Activated naive CD8-positive, alpha-beta T cell treated with anti-CD3 and anti-CD28 coated beads, Interleukin-2, amount 50 U/mL, for 24 hours (primary cell): Measurements from ENCODE around the gene ASTN1.
"Not testable (repeated sequence)": the region's sequence is repeated elsewhere in the genome, so short reads cannot be mapped to it uniquely, and the experiment has no call there.

ENCODE experiments used
- ATAC-seq: fragments of 150-1000 bp; cut with Tn5 transposase; one replicate; pipeline ENCODE4 v1.10.0; 2021
- DNase-seq: peaks from one replicate; pipeline ENCODE4 v3.0.0; 2021
- H3K27ac Mint-ChIP-seq: one replicate; pipeline ENCODE4 v1.8.0; 2021; ENCODE audit warnings: mild to moderate bottlenecking, mixed read lengths
- H3K27me3 Mint-ChIP-seq: one replicate; pipeline ENCODE4 v1.8.0; 2021; ENCODE audit warnings: mixed read lengths
- H3K36me3 Mint-ChIP-seq: one replicate; pipeline ENCODE4 v1.8.0; 2021; ENCODE audit warnings: low read depth, mixed read lengths
- H3K4me1 Mint-ChIP-seq: one replicate; pipeline ENCODE4 v1.8.0; 2021; ENCODE audit warnings: mixed read lengths
- H3K4me3 Mint-ChIP-seq: one replicate; pipeline ENCODE4 v1.8.0; 2021; ENCODE audit warnings: mild to moderate bottlenecking, moderate library complexity, mixed read lengths
- H3K9me3 Mint-ChIP-seq: one replicate; pipeline ENCODE4 v1.8.0; 2021; ENCODE audit warnings: mixed read lengths

The ASTN1 gene

DNA sequence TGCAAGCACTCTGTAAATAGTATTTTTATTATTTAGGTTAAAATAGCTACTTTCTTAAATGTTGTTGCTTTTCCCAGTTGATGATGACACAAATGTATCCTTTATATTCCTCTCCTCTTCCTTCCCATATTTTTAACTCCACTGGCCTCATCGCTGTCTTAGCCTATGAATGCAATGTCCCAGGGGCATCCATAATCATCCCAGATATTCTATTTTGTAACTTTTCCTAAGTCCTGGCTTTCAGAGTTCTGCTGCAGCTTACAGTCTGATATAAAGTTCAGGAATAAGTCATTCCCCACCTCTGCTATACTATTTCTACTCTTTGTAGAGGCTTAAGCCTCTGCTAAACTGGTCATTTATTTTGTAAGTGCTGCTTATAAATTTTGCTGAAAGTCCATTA lies 58.3 kb downstream of the ASTN1 start:
- Mint-ChIP-seq H3K4me1 (no peaks in the 10 kb centered on the region), H3K9me3 (no peaks in the 10 kb centered on the region), H3K27ac (no peak overlapping the region), H3K36me3 (no peaks in the 10 kb centered on the region), H3K27me3 (no peaks in the 10 kb centered on the region), H3K4me3 (no peak overlapping the region)
- DNase-seq, result no peak
- no peak for ATAC-seq

DNA sequence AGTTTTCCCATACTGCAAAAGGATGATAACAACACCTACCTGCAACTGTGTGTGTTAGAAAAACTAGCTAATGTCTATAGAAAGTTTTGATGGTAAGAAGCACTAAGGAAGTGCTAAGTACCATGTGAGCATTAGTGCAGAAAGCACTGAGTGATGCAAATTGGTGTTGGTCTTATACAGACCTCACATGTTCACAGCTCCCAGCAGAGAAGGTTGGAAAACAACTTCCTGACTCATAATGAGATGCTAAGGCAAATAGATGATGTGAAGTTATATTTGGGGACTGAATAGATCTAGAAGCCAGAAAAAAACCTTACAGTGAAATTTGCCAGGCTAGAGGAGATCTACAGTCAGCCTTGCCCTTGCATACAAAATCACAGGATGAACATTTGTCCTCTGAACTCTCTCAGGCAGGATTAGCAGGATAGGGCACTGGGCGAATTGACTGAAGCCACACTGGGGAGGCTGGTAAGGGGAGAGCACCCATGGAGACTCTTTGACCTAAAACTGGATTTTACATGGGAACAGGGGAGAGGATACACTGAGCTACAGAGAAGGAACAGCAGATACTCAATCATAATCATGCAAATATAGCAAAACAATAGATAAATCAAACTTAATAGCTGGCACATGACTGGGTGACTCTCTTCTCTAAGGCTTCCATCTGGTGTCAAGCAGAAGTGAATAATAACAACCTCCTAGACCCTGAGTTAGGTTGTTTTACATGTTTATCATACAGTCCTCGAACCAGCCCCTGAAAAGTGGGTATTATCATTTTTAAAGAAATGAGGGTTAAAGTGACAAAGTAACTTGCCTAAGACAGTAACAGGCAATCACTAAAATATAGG lies 61.3 kb downstream of the ASTN1 start:
- H3K27me3 Mint-ChIP-seq, result no peaks in the 10 kb centered on the region
- DNase-seq (no peak), ATAC-seq (no peak)
- no peaks in the 10 kb centered on the region for H3K36me3 Mint-ChIP-seq
- no peak overlapping the region for H3K4me3 Mint-ChIP-seq
- H3K9me3 Mint-ChIP-seq, result no peaks in the 10 kb centered on the region
- no peak overlapping the region for H3K27ac Mint-ChIP-seq
- H3K4me1 Mint-ChIP-seq, result no peaks in the 10 kb centered on the region

DNA sequence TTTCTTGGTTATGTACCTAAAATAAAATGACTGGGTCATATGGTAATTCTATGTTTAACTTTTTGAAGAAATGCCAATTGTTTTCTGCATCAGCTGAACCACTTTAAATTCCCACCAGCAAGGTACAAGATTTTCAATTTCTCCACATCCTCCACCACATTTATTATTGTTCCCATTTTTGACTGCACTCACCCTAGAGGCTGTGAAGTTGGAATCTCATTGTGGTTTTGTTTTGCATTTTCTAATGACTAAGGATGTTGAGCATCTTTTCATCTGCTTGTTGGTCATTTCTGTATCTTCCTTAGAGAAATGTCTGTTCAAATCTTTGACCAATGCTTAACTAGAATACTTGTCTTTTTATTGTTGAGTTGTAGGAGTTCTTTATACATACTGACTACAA lies 72.5 kb downstream of the ASTN1 start:
- H3K27me3 Mint-ChIP-seq, result no peaks in the 10 kb centered on the region
- no peak for ATAC-seq
- H3K4me1 Mint-ChIP-seq, result no peaks in the 10 kb centered on the region

DNA sequence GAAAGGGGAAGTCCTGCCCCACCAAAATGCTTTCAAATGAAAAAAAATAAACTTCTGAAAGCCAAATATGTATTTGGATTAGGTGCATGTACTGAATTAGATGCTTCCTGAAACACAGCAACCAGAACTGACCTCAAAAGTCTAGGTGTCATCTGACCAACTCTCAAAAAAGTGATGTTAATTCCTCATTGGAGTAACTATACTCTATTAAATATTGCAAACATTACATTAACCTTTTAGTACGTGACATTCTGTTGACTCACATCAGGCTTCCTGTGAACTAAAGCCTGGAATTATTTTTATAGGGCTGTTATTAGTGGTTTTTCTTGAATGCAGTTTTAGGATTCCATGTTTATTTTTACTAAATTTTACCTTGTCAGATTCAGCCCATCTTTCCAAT lies 73.5 kb downstream of the ASTN1 start:
- ATAC-seq (no peak), DNase-seq (no peak)
- Mint-ChIP-seq H3K36me3 (no peaks in the 10 kb centered on the region), H3K4me1 (no peaks in the 10 kb centered on the region), H3K27me3 (no peaks in the 10 kb centered on the region), H3K9me3 (peaks cover 8% of the 10 kb centered on the region), H3K27ac (no peak overlapping the region), H3K4me3 (no peak overlapping the region)

More for the DNA sequence above, 72.5 kb downstream of the ASTN1 start:
- no peak for DNase-seq
- Mint-ChIP-seq H3K4me3 (no peak overlapping the region), H3K36me3 (no peaks in the 10 kb centered on the region), H3K27ac (no peak overlapping the region), H3K9me3 (peaks cover 8% of the 10 kb centered on the region)

DNA sequence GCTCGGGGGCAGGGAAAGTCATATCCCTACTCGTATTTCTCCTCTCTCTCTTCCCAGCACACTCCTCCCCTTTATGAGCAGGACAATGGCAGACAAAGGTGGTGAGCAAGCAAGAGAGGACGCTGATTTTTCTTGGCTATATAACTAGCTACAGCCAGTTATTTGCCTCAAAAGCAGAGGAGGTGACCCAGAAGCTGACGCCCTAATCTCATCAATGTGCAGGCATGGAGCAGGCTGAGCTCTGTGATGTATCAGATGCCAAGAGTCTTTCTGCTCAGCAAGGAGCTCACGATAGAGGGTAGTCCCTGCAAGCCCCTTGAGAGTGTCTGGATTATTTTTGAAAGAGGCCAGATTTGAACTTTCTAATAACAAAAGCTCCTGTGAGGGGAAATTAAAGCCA lies 75.5 kb downstream of the ASTN1 start:
- no peak overlapping the region for H3K27ac Mint-ChIP-seq

DNA sequence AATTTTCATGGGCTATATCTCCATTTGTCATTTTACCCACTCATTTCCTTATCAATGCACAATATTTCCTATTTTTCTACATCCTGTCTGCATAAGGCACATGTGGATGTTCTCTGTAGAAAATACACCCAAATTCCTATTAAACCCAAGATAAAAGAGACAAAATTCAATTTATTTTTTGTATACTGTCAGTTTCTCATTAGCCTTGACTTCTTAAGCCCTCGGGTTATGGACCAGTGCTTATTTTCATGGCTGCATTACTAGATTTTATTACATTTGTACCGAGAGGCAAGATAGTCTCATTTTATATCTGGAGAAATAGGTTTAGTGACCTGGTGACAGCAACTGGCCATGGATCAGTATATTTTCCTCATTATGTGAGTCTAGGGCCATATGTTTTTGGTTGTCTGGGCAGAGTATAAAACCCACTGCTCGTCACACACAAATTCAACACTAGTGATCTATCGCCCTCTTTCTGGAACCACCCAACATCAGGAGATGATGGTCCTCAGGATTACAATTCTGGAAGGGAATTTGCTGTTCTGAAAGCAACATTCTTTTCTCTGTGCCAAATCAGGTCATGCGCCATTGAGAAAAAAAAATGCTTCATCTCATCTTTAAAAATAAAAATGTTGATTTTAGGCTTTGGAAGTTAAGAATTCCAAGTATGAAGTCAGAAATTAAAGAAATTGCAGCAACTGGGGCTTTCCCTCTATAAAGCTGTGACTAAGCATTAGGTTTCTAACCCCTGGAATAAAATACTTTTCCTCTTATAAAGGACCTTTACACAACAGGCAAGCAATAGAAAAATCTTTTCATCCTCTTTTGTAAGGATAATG lies 81.4 kb downstream of the ASTN1 start:
- ATAC-seq, result no peak
- no peaks in the 10 kb centered on the region for H3K27me3 Mint-ChIP-seq
- no peaks in the 10 kb centered on the region for H3K4me1 Mint-ChIP-seq
- no peak overlapping the region for H3K27ac Mint-ChIP-seq
- no peaks in the 10 kb centered on the region for H3K36me3 Mint-ChIP-seq
- H3K9me3 Mint-ChIP-seq, result no peaks in the 10 kb centered on the region
- no peak for DNase-seq
- no peak overlapping the region for H3K4me3 Mint-ChIP-seq

More for the DNA sequence above, 75.5 kb downstream of the ASTN1 start:
- H3K4me1 Mint-ChIP-seq, result no peaks in the 10 kb centered on the region
- peaks cover 8% of the 10 kb centered on the region for H3K9me3 Mint-ChIP-seq
- H3K4me3 Mint-ChIP-seq, result no peak overlapping the region
- DNase-seq (no peak), ATAC-seq (no peak)
- no peaks in the 10 kb centered on the region for H3K27me3 Mint-ChIP-seq
- no peaks in the 10 kb centered on the region for H3K36me3 Mint-ChIP-seq

DNA sequence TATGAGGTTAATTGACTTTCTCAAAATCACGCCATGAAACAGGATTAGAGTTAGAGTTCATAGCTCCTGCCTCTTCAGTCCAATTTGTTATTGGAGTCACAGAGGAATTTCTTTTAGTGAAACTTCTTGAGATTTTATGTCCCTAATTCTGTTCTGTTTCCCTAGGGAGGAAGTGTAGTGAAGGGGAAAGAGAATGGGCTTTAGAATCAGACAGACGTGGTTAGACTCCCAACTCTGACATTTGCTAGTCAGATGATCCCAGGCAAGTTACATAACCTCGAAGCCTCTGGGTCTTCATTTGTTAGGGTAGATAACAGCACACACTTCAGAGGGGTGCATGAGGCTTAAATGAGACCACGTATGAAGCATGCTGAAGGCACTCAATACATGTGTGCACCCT lies 83.9 kb downstream of the ASTN1 start:
- DNase-seq, result no peak
- Mint-ChIP-seq H3K9me3 (no peaks in the 10 kb centered on the region), H3K27me3 (no peaks in the 10 kb centered on the region), H3K27ac (no peak overlapping the region), H3K4me3 (no peak overlapping the region), H3K36me3 (no peaks in the 10 kb centered on the region), H3K4me1 (no peaks in the 10 kb centered on the region)
- ATAC-seq, result no peak

DNA sequence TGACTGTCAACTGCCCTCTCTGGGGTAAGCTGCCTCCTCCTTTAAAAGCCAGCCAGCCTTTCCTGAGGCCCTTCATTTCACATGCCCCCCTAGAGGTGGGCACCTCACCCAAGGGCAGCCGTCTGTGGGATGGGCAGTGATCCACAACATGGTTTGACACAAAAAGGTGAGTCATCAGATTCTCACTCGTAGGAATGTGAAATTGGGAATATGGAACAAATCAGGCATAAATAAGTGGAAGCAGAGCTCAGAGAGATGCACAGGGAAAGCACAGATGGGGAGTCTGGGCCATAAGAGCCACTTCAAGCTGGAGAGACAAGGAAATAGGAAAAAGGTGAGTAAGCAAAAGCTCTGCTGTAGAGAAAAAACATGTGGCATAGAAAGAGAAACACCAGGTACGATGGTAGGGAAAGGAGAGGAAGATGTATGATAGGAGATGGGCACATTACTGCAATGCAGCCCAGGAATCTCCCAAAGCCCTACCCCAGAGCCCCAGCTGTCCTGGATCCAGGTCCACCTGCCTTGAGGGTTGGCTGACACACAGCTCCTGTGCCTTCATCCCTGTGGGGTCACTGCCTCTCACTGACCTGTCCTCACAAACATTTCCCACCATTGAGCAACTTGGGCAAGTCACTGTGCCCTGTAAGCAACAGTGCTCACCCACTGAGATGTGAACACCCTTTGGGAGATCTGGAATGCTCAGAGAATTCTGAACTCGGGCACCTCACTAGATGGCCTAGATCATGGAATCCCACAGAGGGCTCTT lies 86.6 kb downstream of the ASTN1 start:
- Mint-ChIP-seq H3K4me1 (no peaks in the 10 kb centered on the region), H3K27ac (no peak overlapping the region), H3K4me3 (no peak overlapping the region), H3K9me3 (no peaks in the 10 kb centered on the region), H3K27me3 (no peaks in the 10 kb centered on the region), H3K36me3 (no peaks in the 10 kb centered on the region)
- DNase-seq, result no peak
- no peak for ATAC-seq

DNA sequence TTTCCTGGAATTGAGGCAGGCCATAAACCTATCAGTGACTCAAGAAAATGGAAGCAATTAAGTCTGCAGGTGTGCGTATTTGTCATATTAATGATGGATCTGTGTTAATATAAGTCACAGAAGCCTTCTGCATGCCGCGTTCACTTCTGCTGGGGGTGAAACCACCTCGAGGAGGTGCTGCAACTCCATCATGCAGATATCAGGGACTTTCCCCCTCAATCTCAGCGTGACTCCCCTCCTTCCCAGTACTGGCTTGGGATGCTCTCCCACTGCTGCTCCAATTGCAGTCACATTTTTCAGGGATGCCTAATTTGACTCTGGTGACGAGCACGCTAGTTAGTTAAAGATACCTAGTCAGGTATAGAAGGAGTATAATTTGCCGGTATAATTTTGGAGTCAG lies 87.5 kb downstream of the ASTN1 start:
- H3K4me1 Mint-ChIP-seq, result no peaks in the 10 kb centered on the region
- H3K9me3 Mint-ChIP-seq, result no peaks in the 10 kb centered on the region
- H3K27ac Mint-ChIP-seq, result no peak overlapping the region
- H3K4me3 Mint-ChIP-seq, result no peak overlapping the region
- H3K36me3 Mint-ChIP-seq, result no peaks in the 10 kb centered on the region
- no peaks in the 10 kb centered on the region for H3K27me3 Mint-ChIP-seq
- no peak for ATAC-seq
- DNase-seq, result no peak

DNA sequence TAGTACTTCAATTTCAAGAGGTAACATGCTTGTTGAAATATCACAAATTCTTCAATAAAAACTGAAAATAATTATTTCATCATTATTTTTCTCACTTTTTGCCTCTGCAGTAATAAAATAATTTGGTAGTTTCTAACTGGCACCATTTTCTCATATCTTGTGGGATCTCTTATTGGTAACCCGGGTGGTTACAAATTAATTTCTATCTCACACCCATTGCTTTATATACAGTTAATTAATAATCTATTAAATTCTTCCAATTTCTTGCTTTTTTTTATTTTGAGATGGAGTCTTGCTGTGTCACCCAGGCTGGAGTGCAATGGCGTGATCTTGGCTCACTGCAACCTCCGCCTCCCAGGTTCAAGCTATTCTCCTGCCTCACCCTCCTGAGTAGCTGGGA lies 89.7 kb downstream of the ASTN1 start:
- not testable (repeated sequence) for DNase-seq, H3K36me3 Mint-ChIP-seq, H3K4me3 Mint-ChIP-seq, H3K9me3 Mint-ChIP-seq, ATAC-seq, H3K27ac Mint-ChIP-seq, H3K4me1 Mint-ChIP-seq, H3K27me3 Mint-ChIP-seq

DNA sequence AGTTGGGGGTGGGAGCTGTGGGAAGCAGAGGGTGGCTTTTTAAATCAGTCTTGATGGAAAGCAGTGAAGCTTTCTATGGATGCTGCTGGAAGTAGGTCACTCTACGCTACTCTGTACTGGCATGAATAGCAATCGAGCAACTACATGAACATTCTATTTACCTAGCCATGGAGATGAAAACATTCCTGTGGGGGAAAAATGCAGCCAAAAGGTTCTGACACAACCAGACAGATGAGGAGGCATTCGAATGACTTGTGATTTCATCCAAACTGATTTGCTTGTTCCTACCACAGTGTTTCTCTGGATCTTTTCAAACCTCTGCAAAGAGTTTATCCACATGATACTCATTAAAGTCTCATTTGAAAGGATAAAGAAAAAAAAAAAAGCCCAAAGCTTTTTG lies 95.0 kb downstream of the ASTN1 start:
- H3K36me3 Mint-ChIP-seq, result no peaks in the 10 kb centered on the region
- H3K27ac Mint-ChIP-seq, result no peak overlapping the region
- H3K4me1 Mint-ChIP-seq, result no peaks in the 10 kb centered on the region
- no peaks in the 10 kb centered on the region for H3K27me3 Mint-ChIP-seq
- no peak for ATAC-seq
- no peak for DNase-seq
- H3K4me3 Mint-ChIP-seq, result no peak overlapping the region
- H3K9me3 Mint-ChIP-seq, result peaks cover 4% of the 10 kb centered on the region

DNA sequence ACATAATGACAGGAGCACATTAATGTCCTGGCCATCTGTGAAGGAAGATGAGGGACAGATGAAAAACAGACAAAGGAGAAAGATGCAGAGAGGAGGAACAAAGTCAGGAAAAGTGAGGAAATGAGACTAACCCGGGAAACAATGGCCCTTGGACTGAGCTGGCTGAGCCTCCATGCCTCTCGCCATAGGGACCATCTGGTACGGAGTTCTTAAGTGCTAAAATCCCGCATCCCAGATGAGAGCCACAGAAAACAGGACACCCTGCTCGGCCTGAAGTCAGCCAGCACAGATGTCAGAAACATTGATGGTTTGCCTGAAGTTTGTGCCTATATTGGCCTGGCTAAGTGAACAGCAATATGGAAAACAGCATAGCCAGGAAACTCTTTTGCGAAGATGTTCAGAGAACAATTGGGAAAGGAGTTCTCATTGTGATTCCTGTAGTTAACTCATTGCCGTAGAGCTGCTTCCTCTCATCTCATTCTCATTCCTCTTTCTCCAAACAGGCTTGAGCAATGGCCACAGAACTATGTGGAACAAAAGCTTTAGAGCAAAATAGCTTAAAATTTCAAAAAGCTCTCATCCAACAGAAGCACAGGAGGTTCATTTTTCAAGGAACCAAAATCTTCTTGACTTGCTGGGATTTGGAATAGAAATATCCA lies 96.6 kb downstream of the ASTN1 start:
- Mint-ChIP-seq H3K9me3 (peaks cover 4% of the 10 kb centered on the region), H3K27me3 (no peaks in the 10 kb centered on the region), H3K4me1 (no peaks in the 10 kb centered on the region), H3K27ac (no peak overlapping the region), H3K36me3 (no peaks in the 10 kb centered on the region), H3K4me3 (no peak overlapping the region)
- ATAC-seq (no peak), DNase-seq (no peak)

DNA sequence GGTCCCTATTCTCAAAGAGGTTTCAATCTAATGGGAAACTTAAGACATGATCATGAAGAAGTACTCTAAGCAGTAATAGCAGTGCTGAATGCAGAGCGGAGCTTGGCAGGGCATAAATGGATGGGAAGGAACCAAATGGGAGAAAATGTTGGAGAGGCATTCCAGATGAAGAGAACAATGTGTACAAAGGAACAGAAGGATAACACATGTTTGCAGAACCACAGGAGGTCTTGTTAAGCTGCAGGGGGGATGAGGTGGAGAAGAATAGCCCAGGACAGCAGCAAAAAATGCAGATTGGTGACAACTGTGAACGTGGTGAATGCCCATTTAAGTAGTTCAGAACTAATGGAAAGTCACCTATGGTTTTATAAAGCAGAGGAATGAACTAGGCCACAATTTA lies 99.1 kb downstream of the ASTN1 start:
- DNase-seq (no peak), ATAC-seq (no peak)
- Mint-ChIP-seq H3K36me3 (no peaks in the 10 kb centered on the region), H3K4me1 (no peaks in the 10 kb centered on the region), H3K9me3 (peaks cover 4% of the 10 kb centered on the region), H3K27me3 (no peaks in the 10 kb centered on the region), H3K27ac (no peak overlapping the region), H3K4me3 (no peak overlapping the region)

DNA sequence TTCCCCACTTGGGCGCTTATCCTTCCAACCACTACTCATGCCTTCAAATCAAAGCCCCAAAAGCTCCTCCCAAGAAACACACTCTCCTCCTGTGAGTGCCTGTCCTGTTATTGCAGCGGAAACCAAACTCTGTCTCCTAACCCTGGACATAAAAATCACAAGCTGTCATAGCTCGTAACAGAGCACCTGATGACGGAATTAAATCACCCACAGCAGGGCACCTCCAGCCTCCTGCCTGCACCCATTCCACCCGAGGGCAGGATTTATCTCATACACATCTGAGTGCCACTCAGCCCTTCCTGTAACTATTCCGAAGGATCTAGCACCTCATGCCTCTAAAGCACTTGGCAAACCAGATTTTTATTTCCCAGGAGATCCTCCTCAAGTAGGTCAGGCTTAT lies 100.9 kb downstream of the ASTN1 start:
- Mint-ChIP-seq H3K9me3 (peaks cover 4% of the 10 kb centered on the region), H3K27ac (no peak overlapping the region)

More for the DNA sequence above, 100.9 kb downstream of the ASTN1 start:
- Mint-ChIP-seq H3K36me3 (no peaks in the 10 kb centered on the region), H3K4me3 (no peak overlapping the region), H3K4me1 (no peaks in the 10 kb centered on the region), H3K27me3 (no peaks in the 10 kb centered on the region)
- ATAC-seq (no peak), DNase-seq (no peak)
